Erythroblast (primary cell): ENCODE measurements around the gene HOXC4.
"Not testable (repeated sequence)": the region's sequence is repeated elsewhere in the genome, so short reads cannot be mapped to it uniquely, and the experiment has no call there.

Experiments used
- DNase-seq, 2 experiments: peaks; one replicate each; lab custom pipeline; 2025; lab: John Stamatoyannopoulos, UW
- GATA1 ChIP-seq: IDR thresholded peaks from 2 replicates; pipeline ENCODE4 v1.6.1; 2011; ENCODE audit warnings: low read depth, mild to moderate bottlenecking, control low read depth, low read length, moderate library complexity
- POLR2A ChIP-seq: IDR thresholded peaks from 2 replicates; pipeline ENCODE4 v1.6.1; 2011; ENCODE audit warnings: mild to moderate bottlenecking, low read length

The HOXC4 gene

GRCh38 chr12:54082397-54082892 is 28.8 kb downstream of the HOXC4 start:
- TF ChIP-seq POLR2A (no peak), GATA1 (no peak)
- DNase-seq: no peak

GRCh38 chr12:54088011-54088410 is 34.4 kb downstream of the HOXC4 start:
- DNase-seq: not testable (repeated sequence)

- not testable (repeated sequence) for DNase-seq
These were observed 35.8 kb downstream of the HOXC4 start for GRCh38 chr12:54089465-54089864.

GRCh38 chr12:54090312-54090711 is 36.7 kb downstream of the HOXC4 start:
- DNase-seq: not testable (repeated sequence)

GRCh38 chr12:54092943-54093342 is 39.3 kb downstream of the HOXC4 start:
- not testable (repeated sequence) for DNase-seq

GRCh38 chr12:54095928-54096327 is 42.3 kb downstream of the HOXC4 start:
- DNase-seq: not testable (repeated sequence)

GRCh38 chr12:54098644-54099043 is 45.0 kb downstream of the HOXC4 start:
- DNase-seq: not testable (repeated sequence)

- not testable (repeated sequence) for DNase-seq
These were observed 47.0 kb downstream of the HOXC4 start for GRCh38 chr12:54100588-54100987.

- DNase-seq: not testable (repeated sequence)
These were observed 48.6 kb downstream of the HOXC4 start for GRCh38 chr12:54102223-54102622.

- not testable (repeated sequence) for DNase-seq
These were observed 50.2 kb downstream of the HOXC4 start for GRCh38 chr12:54103827-54104226.
